ENCODE results near the gene C17orf114.

The C17orf114 gene

DNA sequence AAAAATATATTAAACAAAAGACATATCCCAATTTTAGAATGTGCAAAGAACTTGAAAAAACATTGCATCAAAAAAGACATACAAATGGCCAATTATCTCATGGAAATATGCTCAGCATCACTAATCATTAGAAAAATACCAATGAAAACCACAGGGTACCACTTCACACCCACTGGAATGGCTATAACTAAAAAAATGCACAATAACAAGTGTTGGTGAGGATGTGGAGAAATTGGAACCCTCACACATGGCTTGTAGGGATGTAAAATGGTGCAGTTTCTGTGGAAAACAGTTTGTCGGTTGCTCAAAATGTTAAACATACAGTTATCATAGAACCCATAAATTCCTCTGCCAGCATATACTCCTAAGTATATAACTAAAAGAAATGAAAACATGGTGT is 7.0 kb downstream of the C17orf114 start:
- Histone ChIP-seq H3K27me3 (no peaks in the 10 kb centered on the region), H3K36me3 (peaks cover 0 to 24% of the 10 kb centered on the region in 2 donors), H3K27ac (no peak overlapping the region), H3K9me3 (no peaks in the 10 kb centered on the region), H3K4me1 (peaks cover 15% of the 10 kb centered on the region), H3K4me3 (no peak overlapping the region)
- intact Hi-C loops (cut with DNase I): no loop called here
- no peak for DNase-seq (ENCODE audit: extremely low spot score in 2 of 2)
- TF ChIP-seq, protein P1, sequence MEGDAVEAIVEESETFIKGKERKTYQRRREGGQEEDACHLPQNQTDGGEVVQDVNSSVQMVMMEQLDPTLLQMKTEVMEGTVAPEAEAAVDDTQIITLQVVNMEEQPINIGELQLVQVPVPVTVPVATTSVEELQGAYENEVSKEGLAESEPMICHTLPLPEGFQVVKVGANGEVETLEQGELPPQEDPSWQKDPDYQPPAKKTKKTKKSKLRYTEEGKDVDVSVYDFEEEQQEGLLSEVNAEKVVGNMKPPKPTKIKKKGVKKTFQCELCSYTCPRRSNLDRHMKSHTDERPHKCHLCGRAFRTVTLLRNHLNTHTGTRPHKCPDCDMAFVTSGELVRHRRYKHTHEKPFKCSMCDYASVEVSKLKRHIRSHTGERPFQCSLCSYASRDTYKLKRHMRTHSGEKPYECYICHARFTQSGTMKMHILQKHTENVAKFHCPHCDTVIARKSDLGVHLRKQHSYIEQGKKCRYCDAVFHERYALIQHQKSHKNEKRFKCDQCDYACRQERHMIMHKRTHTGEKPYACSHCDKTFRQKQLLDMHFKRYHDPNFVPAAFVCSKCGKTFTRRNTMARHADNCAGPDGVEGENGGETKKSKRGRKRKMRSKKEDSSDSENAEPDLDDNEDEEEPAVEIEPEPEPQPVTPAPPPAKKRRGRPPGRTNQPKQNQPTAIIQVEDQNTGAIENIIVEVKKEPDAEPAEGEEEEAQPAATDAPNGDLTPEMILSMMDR (IDR thresholded peaks at IDR 0.05): no peak
- TF ChIP-seq POLR2AphosphoS5 (IDR thresholded peaks at IDR 0.05; ENCODE audit: insufficient read depth in 1 of 2, low read depth in 1 of 2) (no peak), POLR2A (IDR thresholded peaks at IDR 0.05) (no peak)

DNA sequence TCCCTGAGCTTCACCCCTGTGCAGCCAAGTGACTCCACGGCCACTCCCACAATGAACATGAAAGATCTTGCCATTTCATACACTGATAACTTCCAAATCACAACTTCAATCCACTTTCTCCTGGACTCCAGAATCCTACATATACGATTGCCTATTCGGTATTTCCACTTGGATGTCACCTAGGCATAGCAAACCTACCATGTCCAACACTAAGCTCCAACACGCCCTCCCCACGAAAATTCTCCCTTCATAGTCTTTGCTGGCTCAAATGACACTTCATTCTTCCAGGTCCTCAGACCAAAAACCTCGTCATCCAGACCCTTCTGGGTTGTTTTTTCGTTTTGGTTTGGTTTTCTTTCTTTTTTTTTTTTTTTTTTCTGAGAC is 11.4 kb downstream of the C17orf114 start:
- H3K4me1 ChIP-seq: peaks cover 42% of the 10 kb centered on the region
- no peak for TF ChIP-seq POLR2AphosphoS5 (IDR thresholded peaks at IDR 0.05; ENCODE audit: insufficient read depth in 1 of 2, low read depth in 1 of 2)
- TF ChIP-seq, protein P1 (IDR thresholded peaks at IDR 0.05): no peak
- TF ChIP-seq POLR2A (IDR thresholded peaks at IDR 0.05): no peak
- no peaks in the 10 kb centered on the region for H3K27me3 ChIP-seq
- H3K36me3 ChIP-seq: no peaks in the 10 kb centered on the region
- no peak for DNase-seq (ENCODE audit: extremely low spot score in 2 of 2)
- H3K9me3 ChIP-seq: no peaks in the 10 kb centered on the region
- intact Hi-C loops (cut with DNase I): no loop called here
- peak overlapping the region; percentile 60 to 80 for H3K4me3 ChIP-seq
- peak overlapping the region; percentile 88 for H3K27ac ChIP-seq

DNA sequence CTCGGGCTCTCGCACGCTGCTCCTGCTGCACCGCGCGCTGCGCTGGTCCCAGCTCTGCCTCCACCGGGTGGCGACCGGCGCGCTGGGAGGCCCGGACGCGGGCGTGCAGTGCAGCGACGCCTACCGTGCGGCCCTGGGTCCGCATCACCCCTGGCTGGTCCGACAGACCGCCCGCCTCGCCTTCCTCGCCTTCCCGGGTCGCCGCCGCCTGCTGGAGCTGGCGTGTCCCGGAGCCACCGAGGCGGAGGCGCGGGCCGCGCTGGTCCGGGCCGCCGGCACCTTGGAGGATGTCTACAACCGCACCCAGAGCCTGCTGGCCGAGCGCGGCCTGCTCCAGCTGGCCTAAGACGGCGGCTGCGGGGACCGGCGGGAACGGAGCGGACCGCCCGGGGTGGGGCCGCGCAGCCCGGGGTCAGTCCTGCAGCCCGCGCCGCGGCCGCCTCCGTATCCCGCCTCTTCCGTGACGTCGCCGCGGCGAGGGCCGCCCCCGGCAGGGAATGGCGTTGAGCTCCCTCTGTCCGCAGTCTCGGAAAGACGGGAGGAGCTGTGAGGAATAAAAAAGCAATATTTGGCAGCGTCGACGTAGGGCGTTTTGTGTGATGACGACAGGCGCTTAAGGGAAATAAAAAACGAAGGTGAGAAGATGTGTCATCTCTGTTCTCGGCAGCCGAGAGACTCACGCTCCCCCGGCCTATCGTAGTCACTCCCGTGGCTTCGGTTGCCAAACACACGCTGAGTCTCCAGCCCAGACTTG is 12.0 kb downstream of the C17orf114 start:
- intact Hi-C loops (cut with DNase I): loop anchor here (5.0 to 10.0 kb wide), 3 partner anchors 55 to 102 kb away; partner anchors contain the start of genes ARRB2, CXCL16, MED11 and ZMYND15
- TF ChIP-seq POLR2A (IDR thresholded peaks at IDR 0.05) (peak in 1 of 2 donors; percentile 80), POLR2AphosphoS5 (IDR thresholded peaks at IDR 0.05; ENCODE audit: insufficient read depth in 1 of 2, low read depth in 1 of 2) (peak; percentile 32 to 71)
- TF ChIP-seq, protein P1 (IDR thresholded peaks at IDR 0.05): peak; percentile 18 to 71 (median 26)
- H3K36me3 ChIP-seq: no peaks in the 10 kb centered on the region
- peak overlapping the region; percentile 60 to 80 for H3K4me3 ChIP-seq
- no peaks in the 10 kb centered on the region for H3K9me3 ChIP-seq
- DNase-seq (ENCODE audit: extremely low spot score in 2 of 2): no peak
- peaks cover 43% of the 10 kb centered on the region for H3K4me1 ChIP-seq
- H3K27me3 ChIP-seq: no peaks in the 10 kb centered on the region
- H3K27ac ChIP-seq: peak overlapping the region; percentile 88

DNA sequence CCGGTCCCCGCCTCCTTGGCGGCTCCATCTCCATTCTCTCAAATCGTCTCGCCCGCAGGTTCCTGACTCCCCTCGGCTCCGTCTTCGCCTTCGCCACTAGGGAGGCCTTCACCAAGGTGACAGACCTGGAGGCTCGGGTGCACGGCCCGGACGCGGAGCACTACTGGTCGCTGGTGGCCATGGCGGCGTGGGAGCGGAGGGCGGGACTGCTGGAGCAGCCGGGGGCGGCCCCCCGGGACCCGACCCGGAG is 12.5 kb downstream of the C17orf114 start:
- H3K27me3 ChIP-seq: no peaks in the 10 kb centered on the region
- H3K27ac ChIP-seq: peak overlapping the region; percentile 88
- peak overlapping the region; percentile 60 to 80 for H3K4me3 ChIP-seq
- DNase-seq (ENCODE audit: extremely low spot score in 2 of 2): no peak
- no peaks in the 10 kb centered on the region for H3K9me3 ChIP-seq
- H3K4me1 ChIP-seq: peaks cover 48% of the 10 kb centered on the region
- intact Hi-C loops (cut with DNase I): loop anchor here (5.0 to 10.0 kb wide), 3 partner anchors 55 to 103 kb away; partner anchors contain the start of genes ARRB2, CXCL16, MED11 and ZMYND15
- no peaks in the 10 kb centered on the region for H3K36me3 ChIP-seq
- TF ChIP-seq, protein P1 (IDR thresholded peaks at IDR 0.05): no peak
- TF ChIP-seq POLR2AphosphoS5 (IDR thresholded peaks at IDR 0.05; ENCODE audit: insufficient read depth in 1 of 2, low read depth in 1 of 2) (no peak), POLR2A (IDR thresholded peaks at IDR 0.05) (no peak)
